PC-9 (cell line): ENCODE measurements around the gene NPL.

Source experiments
- CTCF ChIP-seq: fragments of 200-600 bp; sonication (generic); conservative IDR thresholded peaks from 2 replicates; pipeline ENCODE4 v1.6.1; 2017; ENCODE audit warnings: mixed run types, antibody characterized with exemption, mild to moderate bottlenecking, moderate library complexity
- EZH2 ChIP-seq: fragments of 200-600 bp; sonication (generic); IDR thresholded peaks from 2 replicates; pipeline ENCODE4 v1.8.0; 2017; ENCODE audit warnings: antibody characterized with exemption, low read depth

- TF ChIP-seq CTCF (no peak), EZH2 (no peak)
Measured at GRCh38 chr1:182770232-182770631, 19.3 kb upstream of the NPL start.
